Parathyroid adenoma (tissue), 2 donors: ENCODE measurements around the gene CACYBP.

Experiments
- H2AFZ ChIP-seq: fragments of 300-600 bp; sonication (generic); one replicate; pipeline ENCODE4 v1.7.0; 2017; ENCODE audit warnings: antibody characterized with exemption, mild to moderate bottlenecking
- H3K27ac ChIP-seq: fragments of 300-600 bp; sonication (generic); one replicate; pipeline ENCODE4 v1.7.0; 2017
- H3K27me3 ChIP-seq: fragments of 300-600 bp; sonication (generic); one replicate; pipeline ENCODE4 v1.7.0; 2017; ENCODE audit warnings: low read length; ENCODE audit not compliant: control insufficient read depth, insufficient read depth
- H3K36me3 ChIP-seq: fragments of 300-600 bp; sonication (generic); one replicate; pipeline ENCODE4 v1.7.0; 2017; ENCODE audit warnings: low read length; ENCODE audit not compliant: control insufficient read depth, insufficient read depth
- H3K4me1 ChIP-seq: fragments of 300-600 bp; sonication (generic); one replicate; pipeline ENCODE4 v1.7.0; 2017; ENCODE audit warnings: control low read depth
- H3K4me2 ChIP-seq: fragments of 300-600 bp; sonication (generic); one replicate; pipeline ENCODE4 v1.7.0; 2017; ENCODE audit warnings: low read length
- H3K4me3 ChIP-seq: fragments of 300-600 bp; sonication (generic); one replicate; pipeline ENCODE4 v1.7.0; 2017; ENCODE audit warnings: low read depth, low read length
- H3K79me2 ChIP-seq: fragments of 300-600 bp; sonication (generic); one replicate; pipeline ENCODE4 v1.7.0; 2017; ENCODE audit warnings: control low read depth
- H3K9ac ChIP-seq: fragments of 300-600 bp; sonication (generic); one replicate; pipeline ENCODE4 v1.7.0; 2017; ENCODE audit warnings: mild to moderate bottlenecking
- H3K9me3 ChIP-seq: fragments of 300-600 bp; sonication (generic); one replicate; pipeline ENCODE4 v1.7.0; 2017; ENCODE audit warnings: low read length; ENCODE audit not compliant: control insufficient read depth
- CTCF ChIP-seq: fragments of 300-600 bp; sonication (generic); IDR thresholded peaks from one replicate; pipeline ENCODE4 v1.7.0; 2017; ENCODE audit warnings: antibody characterized with exemption, mild to moderate bottlenecking
- donor health status: primary hyperparathyroidism.

CACYBP gene

GRCh38 chr1:174988986-174989385, 10.8 kb upstream of the CACYBP start:
- Histone ChIP-seq H3K4me1 (peaks cover 2% of the 10 kb centered on the region), H3K4me2 (no peak overlapping the region), H3K27ac (peak overlapping the region; percentile 86), H2AFZ (peak overlapping the region; percentile 81), H3K27me3 (no peaks in the 10 kb centered on the region), H3K9me3 (no peaks in the 10 kb centered on the region), H3K79me2 (no peaks in the 10 kb centered on the region), H3K4me3 (no peak overlapping the region), H3K36me3 (no peaks in the 10 kb centered on the region), H3K9ac (no peak overlapping the region)
- no peak for TF ChIP-seq CTCF

GRCh38 chr1:174989536-174990220, 10.1 kb upstream of the CACYBP start:
- peak overlapping the region; percentile 9 for H3K4me2 ChIP-seq
- H3K27me3 ChIP-seq: no peaks in the 10 kb centered on the region
- peak overlapping the region; percentile 86 for H3K27ac ChIP-seq
- H3K4me1 ChIP-seq: peaks cover 2% of the 10 kb centered on the region
- H3K9me3 ChIP-seq: no peaks in the 10 kb centered on the region
- H3K79me2 ChIP-seq: no peaks in the 10 kb centered on the region
- no peaks in the 10 kb centered on the region for H3K36me3 ChIP-seq
- TF ChIP-seq CTCF: no peak
- no peak overlapping the region for H3K9ac ChIP-seq
- H2AFZ ChIP-seq: peak overlapping the region; percentile 81
- H3K4me3 ChIP-seq: peak overlapping the region; percentile 65

- no peak for TF ChIP-seq CTCF
These were observed 9.3 kb upstream of the CACYBP start for GRCh38 chr1:174990382-174990999.

GRCh38 chr1:174991473-174991872, 8.3 kb upstream of the CACYBP start:
- no peaks in the 10 kb centered on the region for H3K9me3 ChIP-seq
- no peaks in the 10 kb centered on the region for H3K79me2 ChIP-seq
- H3K27ac ChIP-seq: no peak overlapping the region
- no peak overlapping the region for H3K4me3 ChIP-seq
- H3K9ac ChIP-seq: no peak overlapping the region
- no peak overlapping the region for H2AFZ ChIP-seq
- peaks cover 2% of the 10 kb centered on the region for H3K4me1 ChIP-seq
- no peaks in the 10 kb centered on the region for H3K36me3 ChIP-seq
- no peak for TF ChIP-seq CTCF
- no peaks in the 10 kb centered on the region for H3K27me3 ChIP-seq
- no peak overlapping the region for H3K4me2 ChIP-seq

More at GRCh38 chr1:174990382-174990999, 9.3 kb upstream of the CACYBP start:
- no peak overlapping the region for H3K9ac ChIP-seq
- H3K9me3 ChIP-seq: no peaks in the 10 kb centered on the region
- H2AFZ ChIP-seq: peak overlapping the region; percentile 81
- H3K27me3 ChIP-seq: no peaks in the 10 kb centered on the region
- peak overlapping the region; percentile 86 for H3K27ac ChIP-seq
- H3K4me1 ChIP-seq: peaks cover 2% of the 10 kb centered on the region
- no peaks in the 10 kb centered on the region for H3K36me3 ChIP-seq
- H3K4me3 ChIP-seq: peak overlapping the region; percentile 65
- H3K4me2 ChIP-seq: peak overlapping the region; percentile 55
- no peaks in the 10 kb centered on the region for H3K79me2 ChIP-seq
